Measurements from ENCODE around the gene ZNF512B.
A peak's percentile ranks its signal among the peaks of the same experiment; 100 is the strongest.

ZNF512B gene

DNA sequence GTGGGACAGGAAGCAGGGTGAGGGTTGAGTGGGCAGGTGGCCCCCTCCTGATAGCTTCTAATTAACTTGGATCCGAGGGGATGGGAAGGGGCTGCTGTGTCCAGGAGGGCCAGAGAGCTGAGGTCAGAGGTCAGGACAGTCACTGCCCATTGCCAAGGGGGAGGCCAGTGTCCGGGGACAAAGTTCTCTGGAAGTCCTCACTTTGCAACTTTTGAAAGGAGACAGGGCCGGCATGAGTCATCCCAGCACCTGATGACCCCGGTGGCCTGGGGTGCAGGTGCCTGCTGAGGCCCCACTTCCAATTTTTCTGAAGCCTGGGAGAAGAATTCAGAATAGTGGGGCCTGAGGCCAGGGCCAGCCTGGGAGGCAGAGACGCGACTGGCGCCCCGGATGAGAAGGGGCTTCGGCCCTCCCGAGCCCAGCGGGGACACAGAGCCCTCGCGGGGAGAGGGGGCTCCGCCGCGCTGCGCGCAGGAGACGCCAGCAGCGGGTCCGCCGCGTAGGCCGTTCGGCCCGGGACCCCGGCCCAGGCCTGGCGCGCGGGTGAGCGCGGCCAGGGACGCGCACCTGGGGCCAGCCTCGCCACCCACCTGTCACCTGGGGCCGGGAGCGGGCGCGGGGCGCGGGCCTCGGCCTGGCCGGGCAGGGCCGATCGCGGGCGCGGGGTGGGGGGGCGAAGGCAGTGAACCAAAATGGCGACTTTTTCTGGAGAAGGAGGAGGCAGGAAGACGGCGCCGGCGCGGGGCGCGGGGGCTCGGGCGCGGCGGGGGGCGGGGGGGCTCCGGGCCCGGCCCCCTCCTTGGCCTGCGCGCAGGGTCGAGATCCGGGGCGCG is 586 bp downstream of the ZNF512B start:
- peak overlapping the region; percentile 79 for H3K9ac ChIP-seq (ENCODE audit: low read length)
- H3K4me1 ChIP-seq (ENCODE audit: control insufficient read depth, insufficient read depth, low read length) = peaks cover 11% of the 10 kb centered on the region
- H3K4me3 ChIP-seq (ENCODE audit: low read depth, low read length) = peak overlapping the region; percentile 68
- H3K27ac ChIP-seq (ENCODE audit: low read depth, low read length) = no peak overlapping the region
- H3K9me3 ChIP-seq (ENCODE audit: control insufficient read depth, insufficient read depth, low read depth, low read length) = no peaks in the 10 kb centered on the region
- H3K36me3 ChIP-seq (ENCODE audit: control insufficient read depth, insufficient read depth, low read length) = peaks cover 23% of the 10 kb centered on the region
- peaks cover 9% of the 10 kb centered on the region for H3K27me3 ChIP-seq (ENCODE audit: control insufficient read depth, insufficient read depth, low read length)

DNA sequence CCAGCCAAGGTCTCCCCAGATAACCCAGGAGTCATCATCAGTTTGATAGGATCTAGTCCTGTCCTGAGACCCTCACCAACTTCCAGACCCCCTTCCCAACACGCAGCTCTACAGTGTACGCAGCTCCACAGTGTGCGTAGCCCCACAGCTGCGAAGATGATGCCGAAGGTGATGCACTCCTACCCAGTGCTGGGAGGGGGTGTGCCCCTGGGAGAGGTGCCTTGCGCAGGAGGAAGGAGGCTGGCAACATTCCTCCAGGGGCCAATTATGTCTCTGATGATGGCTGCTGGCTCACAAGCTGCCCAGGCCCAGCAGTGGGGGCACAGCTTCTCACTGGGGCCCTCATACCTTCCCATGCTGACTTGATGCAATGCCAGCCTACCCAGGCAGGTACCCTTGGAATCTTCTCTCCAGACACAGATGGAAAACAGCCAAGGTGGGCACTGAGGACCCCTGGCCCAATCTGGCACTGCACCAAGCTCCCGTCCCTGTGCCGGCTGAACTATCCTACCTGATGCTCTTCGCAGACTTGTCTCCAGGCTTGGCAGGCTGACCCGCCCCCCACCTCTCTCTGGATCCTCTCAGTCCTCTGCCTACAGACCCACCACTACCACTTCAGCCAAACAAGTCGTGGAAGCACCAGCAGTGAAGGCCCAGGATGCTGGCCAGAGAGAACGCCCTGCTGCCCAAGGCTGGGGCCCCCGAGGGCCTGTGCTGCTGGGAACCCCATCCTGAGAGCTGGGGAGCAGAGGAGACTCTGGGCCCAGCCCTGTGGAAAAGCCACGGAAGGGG is 1.4 kb downstream of the ZNF512B start:
- peaks cover 7% of the 10 kb centered on the region for H3K4me1 ChIP-seq (ENCODE audit: control insufficient read depth, insufficient read depth, low read length)
- peaks cover 9% of the 10 kb centered on the region for H3K27me3 ChIP-seq (ENCODE audit: control insufficient read depth, insufficient read depth, low read length)
- peak overlapping the region; percentile 68 for H3K4me3 ChIP-seq (ENCODE audit: low read depth, low read length)
- peaks cover 31% of the 10 kb centered on the region for H3K36me3 ChIP-seq (ENCODE audit: control insufficient read depth, insufficient read depth, low read length)
- no peaks in the 10 kb centered on the region for H3K9me3 ChIP-seq (ENCODE audit: control insufficient read depth, insufficient read depth, low read depth, low read length)
- peak overlapping the region; percentile 79 for H3K9ac ChIP-seq (ENCODE audit: low read length)
- no peak overlapping the region for H3K27ac ChIP-seq (ENCODE audit: low read depth, low read length)

DNA sequence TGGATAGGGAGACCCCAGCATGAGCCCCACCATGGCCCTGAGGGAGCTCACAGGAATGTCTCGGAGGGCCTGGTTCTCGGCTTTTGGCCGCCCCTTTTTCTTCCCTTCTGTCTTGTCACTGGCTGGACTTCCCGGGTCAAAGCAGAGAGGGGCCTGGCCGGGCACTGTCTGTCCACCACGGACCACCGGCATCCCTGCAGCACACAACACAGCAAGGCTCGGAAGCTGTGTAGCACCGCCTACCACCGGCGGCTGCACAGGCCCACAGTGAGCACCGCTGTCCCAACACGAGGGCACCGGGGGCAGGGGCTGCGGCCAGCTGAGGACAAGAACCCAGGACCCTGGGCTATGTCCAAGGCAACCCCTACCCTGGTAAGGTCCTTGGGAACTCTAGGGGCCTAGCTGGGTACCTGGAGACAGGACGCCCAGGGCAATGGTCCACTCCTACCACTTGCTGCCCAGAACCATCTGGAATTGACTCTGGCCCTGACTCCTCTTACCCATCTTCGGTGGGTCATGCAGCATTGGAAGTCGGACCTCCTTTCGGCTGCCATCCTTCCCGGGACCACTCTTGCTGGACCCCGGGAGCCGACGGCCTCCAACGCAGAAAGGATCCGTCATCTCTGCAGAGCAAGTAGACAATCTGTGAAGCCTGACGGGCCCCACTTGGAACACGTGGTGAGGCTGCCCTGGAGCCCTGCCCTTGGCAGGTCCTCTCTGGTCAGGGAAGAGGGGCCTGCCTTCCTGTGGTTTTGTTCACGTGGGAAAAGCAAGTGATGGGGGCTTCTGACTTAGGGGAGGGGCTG is 2.2 kb downstream of the ZNF512B start:
- H3K9ac ChIP-seq (ENCODE audit: low read length) = no peak overlapping the region
- no peak overlapping the region for H3K27ac ChIP-seq (ENCODE audit: low read depth, low read length)

DNA sequence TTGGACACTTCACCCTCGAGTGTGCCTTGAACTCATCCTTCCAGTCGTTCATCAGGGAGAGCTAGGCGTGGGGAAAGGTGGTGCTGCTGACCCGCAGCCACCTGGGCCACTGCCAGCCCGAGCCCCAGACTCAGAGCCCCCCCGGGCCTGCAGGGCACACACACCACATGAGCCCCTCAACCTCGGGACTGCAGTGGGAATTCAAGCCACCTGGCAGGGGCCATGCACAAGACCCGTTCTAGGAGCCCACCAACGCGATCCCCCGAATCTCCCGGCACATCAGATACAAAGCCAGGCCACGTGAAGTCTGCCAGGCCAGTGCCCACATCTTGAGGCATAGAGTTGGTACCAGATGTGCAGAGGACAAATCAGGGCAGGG is 2.8 kb downstream of the ZNF512B start:
- H3K27ac ChIP-seq (ENCODE audit: low read depth, low read length) = no peak overlapping the region
- peaks cover 44% of the 10 kb centered on the region for H3K36me3 ChIP-seq (ENCODE audit: control insufficient read depth, insufficient read depth, low read length)
- H3K4me1 ChIP-seq (ENCODE audit: control insufficient read depth, insufficient read depth, low read length) = peaks cover 7% of the 10 kb centered on the region
- no peak overlapping the region for H3K9ac ChIP-seq (ENCODE audit: low read length)
- no peaks in the 10 kb centered on the region for H3K9me3 ChIP-seq (ENCODE audit: control insufficient read depth, insufficient read depth, low read depth, low read length)
- H3K27me3 ChIP-seq (ENCODE audit: control insufficient read depth, insufficient read depth, low read length) = peaks cover 9% of the 10 kb centered on the region
- no peak overlapping the region for H3K4me3 ChIP-seq (ENCODE audit: low read depth, low read length)

More for the DNA sequence above, 2.2 kb downstream of the ZNF512B start:
- peaks cover 9% of the 10 kb centered on the region for H3K27me3 ChIP-seq (ENCODE audit: control insufficient read depth, insufficient read depth, low read length)
- H3K4me1 ChIP-seq (ENCODE audit: control insufficient read depth, insufficient read depth, low read length) = peaks cover 7% of the 10 kb centered on the region
- no peak overlapping the region for H3K4me3 ChIP-seq (ENCODE audit: low read depth, low read length)
- H3K9me3 ChIP-seq (ENCODE audit: control insufficient read depth, insufficient read depth, low read depth, low read length) = no peaks in the 10 kb centered on the region
- peaks cover 38% of the 10 kb centered on the region for H3K36me3 ChIP-seq (ENCODE audit: control insufficient read depth, insufficient read depth, low read length)

DNA sequence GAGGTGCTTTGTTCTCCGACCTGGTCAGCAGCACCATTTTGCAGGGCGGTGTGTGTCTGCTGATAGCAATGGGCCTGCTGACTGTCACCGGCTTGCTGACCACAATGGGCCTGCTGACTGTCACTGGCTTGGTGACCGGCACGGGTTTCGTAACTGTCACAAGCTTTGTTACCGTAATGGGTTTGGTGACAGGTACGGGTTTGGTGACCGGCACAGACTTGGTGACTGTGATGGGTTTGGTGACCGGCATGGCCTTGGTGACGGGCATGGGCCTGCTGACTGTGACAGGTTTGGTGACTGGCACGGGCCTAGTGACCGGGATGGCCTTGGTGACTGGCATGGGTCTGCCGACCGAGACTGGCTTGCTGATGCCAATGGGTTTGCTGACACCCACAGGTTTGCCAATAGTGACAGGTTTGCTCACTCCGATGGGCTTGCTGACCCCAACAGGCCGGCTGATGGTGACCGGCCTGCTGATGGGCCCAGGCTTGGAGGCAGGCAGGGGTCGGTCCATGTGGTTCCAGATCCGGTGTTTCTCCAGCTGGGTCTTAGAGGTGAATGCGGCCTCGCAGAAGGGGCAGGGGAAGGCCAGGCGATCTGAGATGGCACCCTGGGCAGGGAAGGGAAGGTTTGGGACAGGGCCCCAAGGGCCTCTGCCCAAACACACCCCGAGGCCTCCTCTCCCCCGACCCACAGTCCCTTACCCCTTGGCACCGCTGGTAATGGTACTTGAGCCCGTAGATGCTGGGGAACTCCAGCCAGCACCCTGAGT is 3.4 kb downstream of the ZNF512B start:
- H3K27ac ChIP-seq (ENCODE audit: low read depth, low read length) = no peak overlapping the region
- H3K9me3 ChIP-seq (ENCODE audit: control insufficient read depth, insufficient read depth, low read depth, low read length) = no peaks in the 10 kb centered on the region
- H3K36me3 ChIP-seq (ENCODE audit: control insufficient read depth, insufficient read depth, low read length) = peaks cover 50% of the 10 kb centered on the region

DNA sequence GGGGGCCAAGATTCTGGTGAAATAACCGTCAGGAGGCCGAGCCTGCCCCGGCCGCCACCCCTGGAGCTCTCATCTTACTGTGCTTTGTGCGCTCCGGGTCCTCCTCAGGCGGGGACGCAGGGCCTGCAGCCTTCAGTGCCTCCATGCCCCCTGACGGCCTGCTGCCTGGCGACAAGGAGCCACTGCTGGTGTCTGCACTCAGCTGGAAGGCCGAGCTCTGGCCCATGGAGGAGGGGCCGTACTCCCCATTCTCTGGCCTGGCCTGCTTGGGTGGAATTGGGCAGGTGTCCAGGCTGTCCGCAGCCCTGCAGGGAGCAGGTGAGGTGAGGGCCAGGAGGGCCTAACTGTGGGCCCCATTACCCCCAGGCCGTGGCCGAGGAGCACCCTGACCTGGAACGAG is 5.3 kb downstream of the ZNF512B start:
- H3K36me3 ChIP-seq (ENCODE audit: control insufficient read depth, insufficient read depth, low read length) = peaks cover 61% of the 10 kb centered on the region
- no peak overlapping the region for H3K9ac ChIP-seq (ENCODE audit: low read length)
- H3K9me3 ChIP-seq (ENCODE audit: control insufficient read depth, insufficient read depth, low read depth, low read length) = no peaks in the 10 kb centered on the region
- H3K27ac ChIP-seq (ENCODE audit: low read depth, low read length) = no peak overlapping the region
- no peak overlapping the region for H3K4me3 ChIP-seq (ENCODE audit: low read depth, low read length)
- H3K27me3 ChIP-seq (ENCODE audit: control insufficient read depth, insufficient read depth, low read length) = no peaks in the 10 kb centered on the region
- H3K4me1 ChIP-seq (ENCODE audit: control insufficient read depth, insufficient read depth, low read length) = peaks cover 11% of the 10 kb centered on the region

More for the DNA sequence above, 3.4 kb downstream of the ZNF512B start:
- Histone ChIP-seq H3K4me1 (ENCODE audit: control insufficient read depth, insufficient read depth, low read length) (peaks cover 7% of the 10 kb centered on the region), H3K9ac (ENCODE audit: low read length) (no peak overlapping the region), H3K4me3 (ENCODE audit: low read depth, low read length) (no peak overlapping the region), H3K27me3 (ENCODE audit: control insufficient read depth, insufficient read depth, low read length) (peaks cover 9% of the 10 kb centered on the region)

DNA sequence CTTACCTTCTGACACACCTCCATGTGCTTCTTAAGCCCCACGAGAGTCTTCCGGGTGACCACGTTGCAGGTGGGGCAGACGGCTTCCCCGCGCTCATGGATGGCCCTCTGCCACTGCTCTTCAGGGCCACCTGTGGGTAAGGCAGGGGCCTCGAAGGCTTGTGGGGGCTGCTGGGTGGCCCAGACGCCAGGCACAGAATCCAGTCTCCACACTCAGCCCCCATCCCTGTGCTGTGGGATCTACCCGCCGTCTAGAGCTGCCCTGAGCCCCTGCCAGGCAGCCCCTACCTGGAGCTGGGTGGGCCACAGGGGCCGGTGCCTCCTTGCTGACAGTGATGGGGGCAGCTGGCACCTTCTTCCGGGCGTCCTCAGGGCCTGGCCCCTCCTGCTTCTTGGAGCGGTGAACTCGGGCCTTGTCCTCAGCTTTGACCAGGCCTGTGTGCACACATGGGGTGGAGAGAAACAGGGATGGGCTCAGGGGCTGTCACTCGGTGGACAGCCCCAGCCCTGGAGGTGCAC is 5.9 kb downstream of the ZNF512B start:
- no peak overlapping the region for H3K9ac ChIP-seq (ENCODE audit: low read length)
- H3K4me1 ChIP-seq (ENCODE audit: control insufficient read depth, insufficient read depth, low read length) = peaks cover 15% of the 10 kb centered on the region
- no peak overlapping the region for H3K27ac ChIP-seq (ENCODE audit: low read depth, low read length)
- no peak overlapping the region for H3K4me3 ChIP-seq (ENCODE audit: low read depth, low read length)
- H3K27me3 ChIP-seq (ENCODE audit: control insufficient read depth, insufficient read depth, low read length) = no peaks in the 10 kb centered on the region
- H3K9me3 ChIP-seq (ENCODE audit: control insufficient read depth, insufficient read depth, low read depth, low read length) = no peaks in the 10 kb centered on the region
- H3K36me3 ChIP-seq (ENCODE audit: control insufficient read depth, insufficient read depth, low read length) = peaks cover 65% of the 10 kb centered on the region

DNA sequence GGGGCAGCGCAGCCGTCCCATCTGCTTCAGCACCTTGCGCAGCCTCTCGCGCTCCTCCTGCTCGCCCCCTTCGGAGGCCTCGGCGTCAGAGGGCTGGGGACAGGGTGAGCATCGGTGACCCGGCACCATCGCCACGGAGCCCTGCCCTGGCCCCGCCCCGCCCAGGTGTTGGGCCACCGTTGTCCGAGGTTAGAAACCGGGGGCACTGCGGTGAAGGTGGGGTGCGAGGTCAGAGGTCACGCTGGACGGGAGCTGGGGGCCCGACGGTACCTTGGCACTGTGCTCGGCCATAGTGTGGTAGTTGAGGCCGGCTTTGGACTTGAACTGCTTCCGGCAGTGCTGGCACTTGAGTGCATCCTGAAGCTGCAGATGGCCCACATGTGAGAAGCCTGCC is 6.4 kb downstream of the ZNF512B start:
- H3K4me3 ChIP-seq (ENCODE audit: low read depth, low read length) = no peak overlapping the region
- H3K9ac ChIP-seq (ENCODE audit: low read length) = no peak overlapping the region
- no peaks in the 10 kb centered on the region for H3K9me3 ChIP-seq (ENCODE audit: control insufficient read depth, insufficient read depth, low read depth, low read length)
- peaks cover 65% of the 10 kb centered on the region for H3K36me3 ChIP-seq (ENCODE audit: control insufficient read depth, insufficient read depth, low read length)
- H3K27ac ChIP-seq (ENCODE audit: low read depth, low read length) = no peak overlapping the region
- peaks cover 15% of the 10 kb centered on the region for H3K4me1 ChIP-seq (ENCODE audit: control insufficient read depth, insufficient read depth, low read length)
- no peaks in the 10 kb centered on the region for H3K27me3 ChIP-seq (ENCODE audit: control insufficient read depth, insufficient read depth, low read length)

DNA sequence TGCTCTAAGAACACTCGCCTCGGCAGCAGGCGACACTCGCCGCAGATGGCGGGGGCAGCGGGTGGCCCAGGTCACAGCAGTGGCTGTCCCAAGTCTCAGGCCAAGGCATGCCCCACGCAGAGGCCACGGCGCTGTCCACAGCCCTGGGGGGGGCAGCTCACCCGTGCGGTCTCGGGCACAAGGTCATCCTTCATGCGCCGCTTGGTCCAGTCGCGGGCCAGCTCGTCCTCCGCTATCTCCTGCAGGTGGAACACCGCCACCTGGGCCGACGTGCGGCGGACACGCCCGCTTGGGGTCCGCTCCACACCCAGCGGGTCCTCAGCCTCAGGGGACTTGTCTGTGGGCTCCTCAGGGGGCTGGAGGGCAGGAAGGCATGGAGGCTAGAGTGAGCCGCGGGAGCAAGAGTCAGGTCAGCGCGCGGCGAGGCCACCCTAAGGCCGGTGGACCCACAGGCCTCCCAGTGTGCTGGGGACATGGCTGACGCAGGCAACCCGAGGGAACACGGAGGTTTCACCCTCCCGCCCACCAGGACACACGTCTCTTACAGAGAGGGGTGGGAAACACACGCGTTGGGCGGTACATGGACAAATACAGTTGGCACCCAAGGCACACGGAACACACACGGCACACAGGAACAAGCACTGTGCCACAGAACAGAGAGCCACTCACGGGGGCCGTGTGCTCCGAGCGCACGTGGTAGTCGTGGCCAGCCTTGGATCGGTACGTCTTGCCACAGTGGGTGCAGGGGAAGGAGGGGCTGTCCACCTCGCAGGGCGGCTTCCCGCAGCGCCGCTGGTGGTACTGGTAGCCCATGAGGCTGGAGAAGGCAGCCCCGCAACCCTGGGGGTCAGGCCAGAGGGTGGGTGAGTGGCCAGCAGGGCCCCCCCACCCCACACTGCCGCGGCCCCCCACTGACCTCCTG is 7.0 kb downstream of the ZNF512B start:
- no peak overlapping the region for H3K4me3 ChIP-seq (ENCODE audit: low read depth, low read length)
- no peaks in the 10 kb centered on the region for H3K27me3 ChIP-seq (ENCODE audit: control insufficient read depth, insufficient read depth, low read length)
- no peak overlapping the region for H3K9ac ChIP-seq (ENCODE audit: low read length)
- H3K36me3 ChIP-seq (ENCODE audit: control insufficient read depth, insufficient read depth, low read length) = peaks cover 64% of the 10 kb centered on the region
- no peak overlapping the region for H3K27ac ChIP-seq (ENCODE audit: low read depth, low read length)
- peaks cover 20% of the 10 kb centered on the region for H3K4me1 ChIP-seq (ENCODE audit: control insufficient read depth, insufficient read depth, low read length)
- no peaks in the 10 kb centered on the region for H3K9me3 ChIP-seq (ENCODE audit: control insufficient read depth, insufficient read depth, low read depth, low read length)
